CD8-positive, alpha-beta memory T cell (primary cell): ENCODE data around the gene EYA2. TPM values are rescaled to one million over a fixed set of nuclear protein-coding genes. Genes with fewer than 3 reads are reported as not detected.

ENCODE experiments used
- CTCF ChIA-PET: fragments of 350-600 bp; sonication (Branson Sonifier 250); formaldehyde crosslinking; loops from one replicate; lab custom pipeline; 2021; ENCODE audit warnings: antibody characterized with exemption; lab: Charles Lee
- POLR2A ChIA-PET: fragments of 350-600 bp; sonication (Branson Sonifier 250); formaldehyde crosslinking; loops from one replicate; lab custom pipeline; 2021; ENCODE audit warnings: antibody characterized with exemption; lab: Charles Lee
- DNase-seq, 5 donors: peaks; one replicate each; pipeline versions ENCODE4 v3.0.0 to v3.0.0-alpha.2; 2020 to 2022; ENCODE audit warnings: mixed read lengths in 1 of 5
- H3K27ac ChIP-seq: one replicate; pipeline ENCODE4 v1.7.0; 2013; ENCODE audit warnings: low read depth, mild to moderate bottlenecking, low read length, moderate library complexity
- H3K27me3 ChIP-seq: 2 replicates; pipeline ENCODE4 v1.7.0; 2013; ENCODE audit warnings: low read length, mild to moderate bottlenecking; ENCODE audit not compliant: insufficient read depth, poor library complexity, severe bottlenecking
- H3K36me3 ChIP-seq: 2 replicates; pipeline ENCODE4 v1.7.0; 2013; ENCODE audit warnings: mild to moderate bottlenecking, low read length, moderate library complexity; ENCODE audit not compliant: insufficient read depth
- H3K4me1 ChIP-seq: 2 replicates; pipeline ENCODE4 v1.7.0; 2013; ENCODE audit warnings: mild to moderate bottlenecking, low read length, moderate library complexity; ENCODE audit not compliant: insufficient read depth
- H3K4me3 ChIP-seq: 2 replicates; pipeline ENCODE4 v1.7.0; 2013; ENCODE audit warnings: mild to moderate bottlenecking, low read length
- H3K9me3 ChIP-seq: 2 replicates; pipeline ENCODE4 v1.7.0; 2013; ENCODE audit warnings: mild to moderate bottlenecking, low read length
- H3K27ac Mint-ChIP-seq, 8 donors: one replicate each; pipeline ENCODE4 v1.8.0; 2020 to 2021; ENCODE audit warnings: mixed read lengths in 8 of 8, mild to moderate bottlenecking in 6 of 8, inconsistent platforms in 3 of 8, moderate library complexity in 3 of 8
- H3K27me3 Mint-ChIP-seq, 2 donors: one replicate each; pipeline ENCODE4 v1.8.0; 2020 to 2021; ENCODE audit warnings: mixed read lengths in 2 of 2, mild to moderate bottlenecking in 1 of 2, moderate library complexity in 1 of 2
- H3K36me3 Mint-ChIP-seq, 3 donors: one replicate each; pipeline ENCODE4 v1.8.0; 2020 to 2021; ENCODE audit warnings: mixed read lengths in 3 of 3, inconsistent platforms in 1 of 3, mild to moderate bottlenecking in 1 of 3
- H3K4me1 Mint-ChIP-seq, 3 donors: one replicate each; pipeline ENCODE4 v1.8.0; 2020 to 2021; ENCODE audit warnings: mixed read lengths in 3 of 3, inconsistent platforms in 1 of 3, mild to moderate bottlenecking in 1 of 3
- H3K4me3 Mint-ChIP-seq, 7 donors: one replicate each; pipeline ENCODE4 v1.8.0; 2020 to 2021; ENCODE audit warnings: mixed read lengths in 7 of 7, mild to moderate bottlenecking in 6 of 7, moderate library complexity in 4 of 7, inconsistent platforms in 2 of 7
- H3K9me3 Mint-ChIP-seq, 5 donors: one replicate each; pipeline ENCODE4 v1.8.0; 2020 to 2022; ENCODE audit warnings: mixed read lengths in 5 of 5, mild to moderate bottlenecking in 3 of 5, moderate library complexity in 2 of 5, inconsistent platforms in 1 of 5
- polyA plus RNA-seq: library from polyadenylated mRNA; unstranded; fragments of 300-500 nt; fragmentation: Illumina TruSeq; gene quantifications from one replicate; pipeline ENCODE4 v1.2.3, GENCODE V29; 2021
- total RNA-seq, 2 experiments: library from RNA; stranded (reverse); gene quantifications; one replicate each; pipeline ENCODE4 v1.2.3, GENCODE V29; 2021

EYA2 gene
- total and polyA plus RNA-seq, 3 experiments from 2014 or later: not detected

DNA sequence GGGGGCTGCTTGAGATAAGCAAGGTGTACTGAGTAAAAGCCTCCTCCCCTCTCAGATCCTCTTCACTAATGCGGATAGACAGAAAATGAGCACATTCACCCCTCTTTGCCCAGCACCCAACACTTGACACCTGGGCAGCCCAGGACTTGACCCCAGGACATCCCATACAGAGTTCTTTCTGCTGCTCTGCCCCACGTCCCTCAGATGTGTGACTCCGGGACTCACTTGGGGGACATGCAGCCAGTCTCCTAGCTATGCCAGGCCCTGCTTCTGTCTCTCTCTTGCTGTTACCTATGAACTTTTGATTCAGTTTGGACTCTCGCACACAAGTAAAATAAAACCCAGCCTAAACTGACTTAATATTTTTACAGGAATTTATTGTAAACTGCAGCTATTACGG, 159.9 kb downstream of the EYA2 start:
- no peaks in the 10 kb centered on the region for H3K36me3 ChIP-seq
- no peak overlapping the region for H3K27ac ChIP-seq
- Mint-ChIP-seq H3K4me3 (no peak overlapping the region), H3K27ac (no peak overlapping the region), H3K27me3 (peaks cover 10 to 29% of the 10 kb centered on the region in 2 donors), H3K9me3 (peaks cover 0 to 3% (median 0%) of the 10 kb centered on the region in 5 donors), H3K4me1 (no peaks in the 10 kb centered on the region), H3K36me3 (no peaks in the 10 kb centered on the region)
- H3K4me3 ChIP-seq: no peak overlapping the region
- no peaks in the 10 kb centered on the region for H3K9me3 ChIP-seq
- ChIA-PET CTCF (no interaction called here), POLR2A (no interaction called here)
- no peak for DNase-seq
- H3K27me3 ChIP-seq: no peaks in the 10 kb centered on the region
- H3K4me1 ChIP-seq: no peaks in the 10 kb centered on the region

DNA sequence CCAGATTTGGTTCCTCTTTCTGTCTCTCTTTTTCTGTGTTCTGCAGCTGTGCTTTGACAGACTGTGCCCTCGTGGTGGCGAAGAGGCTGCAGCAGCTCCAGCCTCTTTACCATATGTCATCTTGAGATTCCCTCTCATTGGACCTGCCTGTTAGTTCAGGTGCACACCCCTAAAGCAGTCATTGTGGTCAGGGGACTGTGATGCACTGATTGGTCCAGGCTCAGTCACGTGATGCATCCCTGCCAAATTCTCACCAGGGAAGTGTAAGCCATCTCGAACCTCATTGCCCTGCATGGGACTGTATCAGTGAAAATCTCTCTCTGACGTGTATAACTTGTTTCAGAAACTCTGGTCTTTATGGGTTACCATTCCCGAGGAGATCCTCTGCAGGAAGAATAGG, 160.3 kb downstream of the EYA2 start:
- Mint-ChIP-seq H3K27me3 (peaks cover 9 to 29% of the 10 kb centered on the region in 2 donors), H3K4me1 (no peaks in the 10 kb centered on the region), H3K9me3 (peaks cover 0 to 3% (median 0%) of the 10 kb centered on the region in 5 donors), H3K36me3 (no peaks in the 10 kb centered on the region), H3K27ac (no peak overlapping the region), H3K4me3 (no peak overlapping the region)
- H3K4me1 ChIP-seq: no peaks in the 10 kb centered on the region
- no peaks in the 10 kb centered on the region for H3K27me3 ChIP-seq
- no peaks in the 10 kb centered on the region for H3K9me3 ChIP-seq
- no peak overlapping the region for H3K27ac ChIP-seq
- ChIA-PET POLR2A (no interaction called here), CTCF (no interaction called here)
- no peaks in the 10 kb centered on the region for H3K36me3 ChIP-seq
- DNase-seq: no peak
- H3K4me3 ChIP-seq: no peak overlapping the region

DNA sequence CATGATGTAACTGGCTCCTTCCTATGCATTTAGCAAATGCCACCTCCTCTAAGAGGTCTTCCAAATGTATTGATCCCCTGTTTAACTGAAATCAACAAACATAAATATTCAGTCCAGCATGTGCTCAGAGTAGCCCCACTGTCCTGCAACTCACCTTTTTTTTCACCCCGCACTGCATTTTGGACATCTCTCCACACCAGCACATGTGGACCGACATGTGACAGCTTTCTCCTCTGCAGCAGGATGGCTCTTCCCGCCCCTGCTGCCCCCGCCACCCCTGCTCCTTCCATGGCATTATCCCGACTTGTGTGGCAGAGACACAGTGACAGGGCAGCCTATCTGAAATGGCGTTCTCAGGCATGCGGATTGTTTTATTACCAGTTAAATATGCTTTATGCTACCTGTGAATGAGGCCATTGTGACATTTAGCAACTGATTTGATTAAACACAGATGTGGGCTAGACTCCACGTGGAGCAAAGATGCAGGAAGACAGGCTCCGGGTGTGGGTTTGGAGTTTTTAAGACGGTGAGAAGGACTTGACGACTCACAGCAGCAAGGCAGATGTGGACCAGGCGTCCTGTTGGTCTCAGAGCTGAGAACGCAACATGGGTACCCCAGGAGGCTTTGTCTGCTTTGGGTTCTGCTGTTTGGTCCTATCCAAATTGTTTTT, 161.2 kb downstream of the EYA2 start:
- ChIA-PET POLR2A (no interaction called here), CTCF (no interaction called here)
- H3K4me1 Mint-ChIP-seq: no peaks in the 10 kb centered on the region

DNA sequence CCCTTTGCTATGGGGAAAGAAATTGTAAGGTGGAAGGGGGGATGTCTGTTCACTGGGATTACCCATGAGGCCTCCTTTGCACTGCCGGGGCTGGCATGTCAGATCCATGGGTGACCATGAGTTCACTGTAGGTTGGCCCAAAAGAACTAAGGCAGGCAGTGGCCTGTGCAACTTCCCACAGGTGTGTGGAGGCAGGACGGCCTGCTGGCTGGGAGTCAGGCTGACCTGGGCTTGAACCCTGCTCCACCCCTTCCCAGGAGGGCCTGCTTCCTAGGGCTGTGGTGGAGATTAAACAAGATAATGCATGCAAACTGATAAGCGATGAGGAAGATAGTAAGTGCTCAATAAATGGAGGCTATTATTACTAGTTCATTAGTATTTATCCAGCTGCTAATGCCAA, 163.0 kb downstream of the EYA2 start:
- Histone ChIP-seq H3K4me1 (no peaks in the 10 kb centered on the region), H3K27ac (no peak overlapping the region), H3K4me3 (no peak overlapping the region), H3K9me3 (no peaks in the 10 kb centered on the region), H3K36me3 (no peaks in the 10 kb centered on the region), H3K27me3 (no peaks in the 10 kb centered on the region)
- H3K4me1 Mint-ChIP-seq: no peaks in the 10 kb centered on the region
- H3K4me3 Mint-ChIP-seq: no peak overlapping the region
- H3K27me3 Mint-ChIP-seq: peaks cover 9 to 31% of the 10 kb centered on the region in 2 donors
- H3K36me3 Mint-ChIP-seq: no peaks in the 10 kb centered on the region
- DNase-seq: no peak
- ChIA-PET CTCF (no interaction called here), POLR2A (no interaction called here)
- H3K27ac Mint-ChIP-seq: no peak overlapping the region
- H3K9me3 Mint-ChIP-seq: peaks cover 0 to 6% (median under 1%) of the 10 kb centered on the region in 5 donors

More for the DNA sequence above, 161.2 kb downstream of the EYA2 start:
- H3K36me3 Mint-ChIP-seq: no peaks in the 10 kb centered on the region
- H3K4me3 Mint-ChIP-seq: no peak overlapping the region
- no peaks in the 10 kb centered on the region for H3K4me1 ChIP-seq
- peaks cover 0 to 3% (median 0%) of the 10 kb centered on the region in 5 donors for H3K9me3 Mint-ChIP-seq
- DNase-seq: no peak
- H3K27me3 Mint-ChIP-seq: peaks cover 9 to 29% of the 10 kb centered on the region in 2 donors
- H3K27ac ChIP-seq: no peak overlapping the region
- no peak overlapping the region for H3K4me3 ChIP-seq
- no peaks in the 10 kb centered on the region for H3K27me3 ChIP-seq
- no peaks in the 10 kb centered on the region for H3K36me3 ChIP-seq
- H3K9me3 ChIP-seq: no peaks in the 10 kb centered on the region
- no peak overlapping the region for H3K27ac Mint-ChIP-seq

DNA sequence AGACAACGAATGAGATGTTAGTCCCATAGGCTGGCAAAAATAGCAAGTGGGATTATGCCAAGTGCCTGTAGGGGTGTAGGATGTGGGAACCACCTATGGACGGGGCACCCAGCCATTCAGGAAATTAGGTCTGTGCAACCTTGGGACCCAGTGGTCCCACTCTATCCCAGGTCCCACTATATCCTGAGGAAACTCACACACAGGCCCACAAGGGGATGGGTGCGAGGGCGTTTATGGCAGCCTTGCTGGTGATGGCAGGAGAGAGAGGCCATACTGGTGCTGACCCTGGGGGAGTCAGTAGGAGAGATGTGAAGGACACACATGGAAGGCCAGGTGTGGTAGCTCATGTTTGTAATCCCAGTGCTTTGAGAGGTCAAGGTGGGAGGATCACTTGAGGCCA, 163.6 kb downstream of the EYA2 start:
- no peaks in the 10 kb centered on the region for H3K9me3 ChIP-seq
- no peak overlapping the region for H3K4me3 Mint-ChIP-seq
- H3K4me1 ChIP-seq: no peaks in the 10 kb centered on the region
- H3K27me3 Mint-ChIP-seq: peaks cover 9 to 37% of the 10 kb centered on the region in 2 donors
- no peaks in the 10 kb centered on the region for H3K27me3 ChIP-seq
- ChIA-PET POLR2A (no interaction called here), CTCF (no interaction called here)
- no peak overlapping the region for H3K27ac Mint-ChIP-seq
- peaks cover 0 to 6% (median 0%) of the 10 kb centered on the region in 5 donors for H3K9me3 Mint-ChIP-seq
- DNase-seq: no peak
- no peak overlapping the region for H3K27ac ChIP-seq
- H3K36me3 ChIP-seq: no peaks in the 10 kb centered on the region
- H3K4me3 ChIP-seq: no peak overlapping the region
- no peaks in the 10 kb centered on the region for H3K4me1 Mint-ChIP-seq
- H3K36me3 Mint-ChIP-seq: no peaks in the 10 kb centered on the region

DNA sequence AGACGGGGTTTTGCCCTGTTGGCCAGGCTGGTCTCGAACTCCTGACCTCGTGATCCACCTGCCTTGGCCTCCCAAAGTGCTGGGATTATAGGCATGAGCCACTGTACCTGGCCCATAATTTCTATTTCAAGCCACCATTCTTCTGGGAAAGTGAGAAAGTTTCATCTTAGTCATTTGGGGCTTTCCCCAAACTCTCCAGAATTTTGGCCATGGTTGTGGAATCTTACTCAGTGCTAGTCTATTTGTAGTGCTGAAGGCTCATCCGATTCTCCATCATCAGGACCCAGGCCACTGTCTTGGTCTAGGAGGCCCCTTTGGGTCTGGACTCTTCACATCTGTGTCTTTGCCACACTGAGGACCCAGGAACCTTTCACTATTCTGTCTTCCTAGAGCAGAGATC, 164.9 kb downstream of the EYA2 start:
- POLR2A ChIA-PET: no interaction called here

DNA sequence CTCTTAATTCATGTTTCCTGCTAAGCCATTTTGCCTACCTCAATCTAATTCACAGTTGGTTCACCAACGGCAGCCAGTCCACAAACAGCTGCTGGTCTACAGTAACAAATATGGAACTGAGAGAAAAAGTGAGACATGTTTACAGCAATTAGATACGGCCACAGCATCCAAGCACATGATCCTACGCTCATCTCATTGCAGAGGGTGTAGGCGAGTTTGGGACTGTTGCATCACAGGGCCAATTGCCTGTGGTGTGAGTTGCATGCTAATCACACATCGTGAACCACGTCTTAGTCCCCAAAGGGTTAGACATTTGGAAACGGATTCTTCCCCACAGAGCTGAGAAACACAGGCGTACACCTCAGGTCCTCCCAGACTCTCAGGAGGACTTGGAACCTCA, 166.9 kb downstream of the EYA2 start:
- no peak overlapping the region for H3K4me3 ChIP-seq
- DNase-seq: no peak
- no peaks in the 10 kb centered on the region for H3K27me3 ChIP-seq
- no peaks in the 10 kb centered on the region for H3K9me3 ChIP-seq
- peaks cover 0 to 9% (median 6%) of the 10 kb centered on the region in 5 donors for H3K9me3 Mint-ChIP-seq
- H3K4me1 Mint-ChIP-seq: no peaks in the 10 kb centered on the region
- H3K36me3 Mint-ChIP-seq: no peaks in the 10 kb centered on the region
- CTCF ChIA-PET: no interaction called here
- H3K27ac Mint-ChIP-seq: no peak overlapping the region
- no peaks in the 10 kb centered on the region for H3K4me1 ChIP-seq
- H3K4me3 Mint-ChIP-seq: no peak overlapping the region
- H3K36me3 ChIP-seq: no peaks in the 10 kb centered on the region
- no peak overlapping the region for H3K27ac ChIP-seq
- H3K27me3 Mint-ChIP-seq: peaks cover 14 to 39% of the 10 kb centered on the region in 2 donors
- POLR2A ChIA-PET: no interaction called here

More for the DNA sequence above, 164.9 kb downstream of the EYA2 start:
- no peaks in the 10 kb centered on the region for H3K27me3 ChIP-seq
- Mint-ChIP-seq H3K36me3 (no peaks in the 10 kb centered on the region), H3K27me3 (peaks cover 10 to 39% of the 10 kb centered on the region in 2 donors), H3K9me3 (peaks cover 0 to 6% (median 2%) of the 10 kb centered on the region in 5 donors), H3K4me3 (no peak overlapping the region), H3K4me1 (no peaks in the 10 kb centered on the region), H3K27ac (no peak overlapping the region)
- CTCF ChIA-PET: no interaction called here
- no peaks in the 10 kb centered on the region for H3K4me1 ChIP-seq
- H3K36me3 ChIP-seq: no peaks in the 10 kb centered on the region
- no peaks in the 10 kb centered on the region for H3K9me3 ChIP-seq
- H3K4me3 ChIP-seq: no peak overlapping the region
- H3K27ac ChIP-seq: no peak overlapping the region
- no peak for DNase-seq

DNA sequence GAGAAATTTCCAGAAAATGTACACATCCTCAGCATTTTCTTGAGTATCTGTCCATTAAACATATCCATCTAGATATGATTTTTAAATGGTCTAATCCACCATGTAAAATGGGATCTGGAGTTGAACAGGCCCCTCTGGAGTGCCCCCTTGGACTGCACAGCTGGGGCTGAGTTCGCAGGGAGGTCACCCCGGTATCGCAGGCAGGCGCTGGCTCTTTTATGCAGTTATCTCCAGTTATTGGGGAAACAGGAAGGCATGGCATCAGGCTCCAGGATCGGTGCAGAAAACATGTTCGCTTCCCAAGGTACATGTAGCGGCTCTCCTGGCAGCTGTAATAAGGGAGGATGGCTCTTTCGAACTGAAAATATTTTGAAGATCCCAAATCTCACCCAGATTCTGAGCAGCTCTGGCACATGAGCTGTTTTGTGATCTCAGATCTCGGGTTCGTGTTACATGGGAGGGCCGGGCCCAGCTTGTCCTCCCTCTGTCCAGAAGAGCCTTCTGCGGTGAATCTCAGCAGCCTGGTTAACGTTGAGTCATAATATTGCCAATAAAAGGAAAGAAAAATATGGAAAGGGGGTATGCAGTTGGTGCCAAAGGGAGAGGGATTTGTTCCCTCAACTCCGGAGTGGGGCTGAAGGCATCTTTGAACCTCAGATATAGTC, 167.7 kb downstream of the EYA2 start:
- Mint-ChIP-seq H3K27me3 (peaks cover 14 to 42% of the 10 kb centered on the region in 2 donors), H3K36me3 (no peaks in the 10 kb centered on the region), H3K4me1 (no peaks in the 10 kb centered on the region), H3K9me3 (peaks cover 4 to 12% (median 10%) of the 10 kb centered on the region in 5 donors), H3K27ac (no peak overlapping the region), H3K4me3 (no peak overlapping the region)
- ChIA-PET POLR2A (no interaction called here), CTCF (no interaction called here)
- H3K4me1 ChIP-seq: no peaks in the 10 kb centered on the region
- DNase-seq: no peak
- no peaks in the 10 kb centered on the region for H3K9me3 ChIP-seq
- no peaks in the 10 kb centered on the region for H3K27me3 ChIP-seq
- H3K4me3 ChIP-seq: no peak overlapping the region
- no peaks in the 10 kb centered on the region for H3K36me3 ChIP-seq
- no peak overlapping the region for H3K27ac ChIP-seq
